SK-N-SH (cell line): ENCODE measurements around the gene CEACAM7.

ENCODE experiments used
- CHD2 ChIP-seq: fragments of 150-350 bp; IDR thresholded peaks from 2 replicates; pipeline ENCODE4 v1.6.1; 2018; ENCODE audit warnings: low read length; ENCODE audit not compliant: partially characterized antibody
- CTCF ChIP-seq: fragments of 200-600 bp; sonication (generic); IDR thresholded peaks from 2 replicates; pipeline ENCODE4 v1.6.1; 2017; ENCODE audit warnings: antibody characterized with exemption, mild to moderate bottlenecking, moderate library complexity
- EZH2phosphoT487 ChIP-seq: fragments of 200-600 bp; sonication (generic); IDR thresholded peaks from 2 replicates; pipeline ENCODE4 v1.6.1; 2017; ENCODE audit warnings: low read depth, mixed run types, mild to moderate bottlenecking, antibody characterized with exemption, moderate library complexity, borderline replicate concordance
- FOXJ3 ChIP-seq: sonication (generic); formaldehyde crosslinking; IDR thresholded peaks from 2 replicates; pipeline ENCODE4 v1.5.1; 2020; ENCODE audit warnings: mild to moderate bottlenecking, missing genetic modification reagents
- FOXM1 ChIP-seq: IDR thresholded peaks from 2 replicates; pipeline ENCODE4 v1.4.0; 2012; ENCODE audit warnings: low read depth, mild to moderate bottlenecking
- GABPA ChIP-seq: IDR thresholded peaks from 2 replicates; pipeline ENCODE4 v1.4.0; 2012; ENCODE audit warnings: low read depth, mild to moderate bottlenecking
- MEF2A ChIP-seq: IDR thresholded peaks from 2 replicates; pipeline ENCODE4 v1.4.0; 2012; ENCODE audit warnings: low read depth, borderline replicate concordance
- POLR2AphosphoS5 ChIP-seq: IDR thresholded peaks from 2 replicates; pipeline ENCODE4 v1.6.1; 2012; ENCODE audit warnings: low read depth, low read length
- REST ChIP-seq: IDR thresholded peaks from 2 replicates; pipeline ENCODE4 v1.6.1; 2012; ENCODE audit warnings: mild to moderate bottlenecking, low read depth, low read length, moderate library complexity
- TAF1 ChIP-seq: IDR thresholded peaks from 2 replicates; pipeline ENCODE4 v1.6.1; 2012; ENCODE audit warnings: low read depth, mild to moderate bottlenecking, low read length, moderate library complexity, borderline replicate concordance
- YY1 ChIP-seq: IDR thresholded peaks from 2 replicates; pipeline ENCODE4 v1.4.0; 2012; ENCODE audit warnings: low read depth, mild to moderate bottlenecking
- ZBTB33 ChIP-seq: IDR thresholded peaks from 2 replicates; pipeline ENCODE4 v1.4.0; 2012; ENCODE audit warnings: low read depth, borderline replicate concordance

GRCh38 chr19:41702171-41702651 is 14.1 kb upstream of the CEACAM7 start:
- TF ChIP-seq CTCF (no peak), GABPA (no peak), CHD2 (no peak), REST (no peak), EZH2phosphoT487 (no peak), ZBTB33 (no peak), FOXM1 (no peak), FOXJ3 (no peak), POLR2AphosphoS5 (no peak), TAF1 (no peak), YY1 (no peak), MEF2A (no peak)
